ENCODE data around the gene EARS2. TPM values are rescaled to one million over a fixed set of nuclear protein-coding genes. Genes with fewer than 3 reads are reported as not detected.

The EARS2 gene
- polyA plus RNA-seq, 1 donor (not counting 4 experiments of a cell fraction or from before 2014, with no cell fraction given) = 32.7 TPM

GRCh38 chr16:23523321-23523720, 33.8 kb downstream of the EARS2 start:
- H3K9me3 ChIP-seq (ENCODE audit: control insufficient read depth, low read depth, low read length) = no peaks in the 10 kb centered on the region
- dilution Hi-C loops (cut with MboI; ENCODE audit: extremely low pct_ligation_motif_present, low sequenced_read_pairs) = no loop called here
- H3K4me2 ChIP-seq (ENCODE audit: control insufficient read depth, extremely low read depth, insufficient read depth, low read depth, low read length) = no peak overlapping the region
- DNase-seq (ENCODE audit: low read depth, low spot score) (no peak), FAIRE-seq (no peak)
- H3K4me1 ChIP-seq (ENCODE audit: control insufficient read depth, extremely low read depth, insufficient read depth, low read length) = no peaks in the 10 kb centered on the region
- H3K4me3 ChIP-seq (ENCODE audit: control insufficient read depth in 2 of 3, extremely low read depth in 1 of 3, insufficient read depth in 2 of 3, low read depth in 1 of 3, low read length in 3 of 3) = no peak overlapping the region
- H3K27me3 ChIP-seq (ENCODE audit: control insufficient read depth, extremely low read depth, insufficient read depth, low read length) = no peaks in the 10 kb centered on the region
- no peaks in the 10 kb centered on the region for H4K20me1 ChIP-seq (ENCODE audit: control insufficient read depth, extremely low read depth, insufficient read depth, low read length)
- H2AFZ ChIP-seq (ENCODE audit: control insufficient read depth, low read length) = no peak overlapping the region
- no peaks in the 10 kb centered on the region for H3K9me1 ChIP-seq (ENCODE audit: control insufficient read depth, extremely low read depth, insufficient read depth, low read length)
- no peaks in the 10 kb centered on the region for H3K79me2 ChIP-seq (ENCODE audit: control insufficient read depth, insufficient read depth, low read length)
- peaks cover 23 to 29% of the 10 kb centered on the region in 2 experiments for H3K36me3 ChIP-seq (ENCODE audit: control insufficient read depth in 2 of 2, extremely low read depth in 1 of 2, insufficient read depth in 2 of 2, low read length in 2 of 2)
- no peak overlapping the region for H3K9ac ChIP-seq (ENCODE audit: control insufficient read depth, extremely low read depth, insufficient read depth, low read length)
- no peak overlapping the region for H3K27ac ChIP-seq (ENCODE audit: control insufficient read depth, insufficient read depth, low read length)
- TF ChIP-seq CTCF (optimal IDR thresholded peaks at IDR 0.05 in 1 of 3, IDR thresholded peaks at IDR 0.05 in 1 of 3, conservative IDR thresholded peaks at IDR 0.05 in 1 of 3; ENCODE audit: extremely low read depth in 1 of 3, insufficient read depth in 2 of 3, low read length in 3 of 3) (no peak), EZH2 (IDR thresholded peaks at IDR 0.05; ENCODE audit: low read length) (no peak)

GRCh38 chr16:23521965-23522364, 35.2 kb downstream of the EARS2 start:
- H3K4me1 ChIP-seq (ENCODE audit: control insufficient read depth, extremely low read depth, insufficient read depth, low read length) = no peaks in the 10 kb centered on the region
- no peaks in the 10 kb centered on the region for H3K79me2 ChIP-seq (ENCODE audit: control insufficient read depth, insufficient read depth, low read length)
- no peaks in the 10 kb centered on the region for H3K9me3 ChIP-seq (ENCODE audit: control insufficient read depth, low read depth, low read length)
- no peak overlapping the region for H3K4me3 ChIP-seq (ENCODE audit: control insufficient read depth in 2 of 3, extremely low read depth in 1 of 3, insufficient read depth in 2 of 3, low read depth in 1 of 3, low read length in 3 of 3)
- FAIRE-seq = no peak
- H2AFZ ChIP-seq (ENCODE audit: control insufficient read depth, low read length) = no peak overlapping the region
- TF ChIP-seq EZH2 (IDR thresholded peaks at IDR 0.05; ENCODE audit: low read length) (no peak), CTCF (optimal IDR thresholded peaks at IDR 0.05 in 1 of 3, IDR thresholded peaks at IDR 0.05 in 1 of 3, conservative IDR thresholded peaks at IDR 0.05 in 1 of 3; ENCODE audit: extremely low read depth in 1 of 3, insufficient read depth in 2 of 3, low read length in 3 of 3) (no peak)
- DNase-seq (ENCODE audit: low read depth, low spot score) = no peak
- dilution Hi-C loops (cut with MboI; ENCODE audit: extremely low pct_ligation_motif_present, low sequenced_read_pairs) = no loop called here
- H3K27ac ChIP-seq (ENCODE audit: control insufficient read depth, insufficient read depth, low read length) = no peak overlapping the region
- no peak overlapping the region for H3K9ac ChIP-seq (ENCODE audit: control insufficient read depth, extremely low read depth, insufficient read depth, low read length)
- no peaks in the 10 kb centered on the region for H3K9me1 ChIP-seq (ENCODE audit: control insufficient read depth, extremely low read depth, insufficient read depth, low read length)
- H3K4me2 ChIP-seq (ENCODE audit: control insufficient read depth, extremely low read depth, insufficient read depth, low read depth, low read length) = no peak overlapping the region
- H3K27me3 ChIP-seq (ENCODE audit: control insufficient read depth, extremely low read depth, insufficient read depth, low read length) = no peaks in the 10 kb centered on the region
- H3K36me3 ChIP-seq (ENCODE audit: control insufficient read depth in 2 of 2, extremely low read depth in 1 of 2, insufficient read depth in 2 of 2, low read length in 2 of 2) = peaks cover 17 to 22% of the 10 kb centered on the region in 2 experiments
- H4K20me1 ChIP-seq (ENCODE audit: control insufficient read depth, extremely low read depth, insufficient read depth, low read length) = no peaks in the 10 kb centered on the region
